Activated CD4-positive, alpha-beta T cell treated with anti-CD3 and anti-CD28 coated beads, Interleukin-2, Interleukin-4, amounts not matched to agents 100 ng/mL and 50 ng/mL, durations not matched to agents 16 hours and 8 hours (primary cell): ENCODE measurements around the gene LRRC7.

Source experiments
- DNase-seq: peaks from one replicate; pipeline ENCODE4 v3.0.0-alpha.2; 2020; ENCODE audit warnings: low spot score

The LRRC7 gene

GRCh38 chr1:69567652-69568420 is at the start of gene LRRC7:
LRRC7 (plus strand) TSS chr1:69567922; CDS start chr1:69568640, 718 bp downstream.
- DNase-seq, result no peak

GRCh38 chr1:69519006-69519405 is 48.7 kb upstream of the LRRC7 start:
- DNase-seq, result no peak

DNA sequence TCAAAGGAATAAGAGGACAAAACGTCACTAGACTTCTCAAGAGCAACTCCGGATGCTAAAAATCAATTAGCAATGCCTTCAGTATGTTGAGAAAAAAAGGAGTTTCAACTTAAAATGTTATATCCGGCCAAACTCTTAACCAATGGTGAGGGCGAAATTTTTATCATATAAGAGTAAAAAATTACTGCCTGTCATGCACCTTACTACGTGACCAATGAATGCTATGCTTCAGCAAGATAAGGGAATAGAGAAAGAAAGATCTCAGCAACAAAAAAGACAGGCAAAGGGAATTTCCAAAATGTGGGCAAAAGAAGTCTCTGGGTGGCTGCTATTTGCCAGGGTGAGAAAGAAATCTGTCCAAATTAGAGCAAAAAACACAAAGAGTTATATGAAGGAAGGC is 47.4 kb upstream of the LRRC7 start:
- DNase-seq, result no peak

GRCh38 chr1:69523032-69523431 is 44.7 kb upstream of the LRRC7 start:
- DNase-seq, result no peak

- no peak for DNase-seq
These were observed 44.3 kb upstream of the LRRC7 start for GRCh38 chr1:69523461-69523860.

GRCh38 chr1:69524015-69524414 is 43.7 kb upstream of the LRRC7 start:
- DNase-seq, result no peak

DNA sequence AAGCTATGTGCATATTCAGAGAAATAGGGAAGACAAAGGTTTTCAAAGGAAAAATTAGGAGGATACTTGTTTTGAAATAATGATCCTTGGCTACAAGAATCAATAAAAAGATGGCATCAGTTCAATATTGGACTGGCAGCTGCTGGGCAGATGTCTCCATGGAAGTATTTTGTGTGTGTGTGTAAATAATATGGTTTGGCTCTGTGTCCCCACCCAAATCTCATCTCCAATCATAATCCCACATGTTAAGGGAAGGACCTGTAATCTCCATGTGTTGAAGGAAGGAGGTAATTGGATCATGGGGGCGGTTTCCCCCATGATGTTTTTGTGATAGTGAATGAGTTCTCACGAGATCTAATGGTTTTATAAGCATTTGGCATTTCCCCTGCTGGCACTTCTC is 40.4 kb upstream of the LRRC7 start:
- DNase-seq, result no peak

- DNase-seq, result no peak
These were observed 39.3 kb upstream of the LRRC7 start for GRCh38 chr1:69528376-69528775.

GRCh38 chr1:69533343-69533742 is 34.4 kb upstream of the LRRC7 start:
- no peak for DNase-seq

GRCh38 chr1:69534829-69535228 is 32.9 kb upstream of the LRRC7 start:
- no peak for DNase-seq

GRCh38 chr1:69535490-69535889 is 32.2 kb upstream of the LRRC7 start:
- DNase-seq, result no peak

DNA sequence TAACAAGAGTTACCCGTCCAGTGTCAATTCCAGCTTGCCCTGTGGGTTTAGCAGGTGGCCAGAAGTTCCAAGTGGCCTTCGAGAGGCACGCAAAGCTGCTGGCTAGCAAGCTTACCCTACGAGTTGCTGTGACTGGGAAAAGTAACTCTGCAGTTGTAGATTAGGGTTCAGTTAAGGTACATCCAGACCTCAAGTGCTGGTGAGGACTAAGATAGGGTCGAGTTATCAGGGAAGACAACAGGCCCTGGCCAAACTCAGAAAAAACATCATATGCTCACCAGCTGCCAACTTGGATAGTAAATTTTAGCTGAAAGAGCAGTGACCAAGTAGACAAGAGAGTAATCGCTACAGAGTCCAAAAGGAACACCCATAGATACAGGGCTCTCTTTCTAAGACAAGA is 27.7 kb upstream of the LRRC7 start:
- DNase-seq, result no peak

- no peak for DNase-seq
These were observed 16.0 kb upstream of the LRRC7 start for GRCh38 chr1:69551476-69552324.

DNA sequence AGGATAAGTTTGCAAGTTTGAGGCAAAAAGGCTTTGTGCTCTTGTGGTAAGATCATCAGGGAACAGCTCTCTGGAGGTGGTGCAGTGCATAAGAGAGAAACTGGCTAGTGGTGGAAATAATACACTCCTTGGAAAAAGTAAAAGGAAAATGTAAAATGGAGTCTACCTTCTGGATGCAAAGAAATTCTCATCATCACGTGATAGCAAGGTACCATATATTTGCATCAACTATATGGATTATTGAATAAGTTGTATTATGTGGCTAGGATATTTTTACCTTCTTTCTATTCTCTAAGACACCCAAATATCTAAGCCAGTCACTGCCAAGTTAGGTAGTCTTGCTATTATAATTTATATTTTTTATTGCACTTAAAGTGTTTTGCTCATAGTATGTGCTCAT is 14.0 kb upstream of the LRRC7 start:
- DNase-seq, result no peak

GRCh38 chr1:69568421-69569174 is 876 bp downstream of the LRRC7 start:
- DNase-seq, result no peak

- DNase-seq, result no peak
These were observed 1.4 kb downstream of the LRRC7 start for GRCh38 chr1:69569175-69569541.

DNA sequence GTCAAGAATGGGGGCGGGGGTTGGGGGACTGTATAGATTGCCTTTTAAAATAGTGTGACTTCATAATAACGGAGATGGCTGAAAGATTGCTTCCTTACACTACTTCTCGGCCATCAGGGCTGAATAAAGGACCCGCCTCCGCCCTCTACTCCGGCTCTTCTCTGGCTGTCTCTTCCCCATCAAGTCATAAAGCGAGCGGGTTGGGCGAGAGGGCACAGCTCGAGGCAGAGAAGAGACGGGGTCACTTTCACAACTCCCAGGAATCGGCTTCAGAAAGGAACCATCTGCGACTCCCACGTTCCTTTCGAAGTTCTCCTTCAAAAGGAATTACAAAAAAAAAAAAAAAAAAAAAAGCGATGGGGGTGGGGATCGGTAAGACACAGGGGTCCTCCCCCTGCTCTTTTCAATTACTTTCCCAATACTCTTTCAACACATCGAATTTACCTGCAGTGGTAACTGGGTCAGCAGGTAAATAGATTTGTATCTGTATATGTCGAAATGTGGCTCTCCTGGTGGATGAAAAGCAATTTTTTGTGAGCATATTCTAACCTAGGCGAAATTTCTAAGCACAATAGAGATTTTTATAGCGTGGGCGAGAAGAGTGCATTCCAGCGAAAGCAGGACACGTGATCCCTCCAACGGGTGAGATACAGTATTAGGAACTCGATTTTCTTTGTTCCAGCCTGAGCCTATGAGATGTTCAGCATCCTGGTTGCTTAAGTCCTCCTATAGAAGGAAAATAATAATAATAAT is 2.0 kb downstream of the LRRC7 start:
- no peak for DNase-seq

- no peak for DNase-seq
These were observed 2.6 kb downstream of the LRRC7 start for GRCh38 chr1:69570356-69570755.

GRCh38 chr1:69572921-69573320 is 5.2 kb downstream of the LRRC7 start:
- no peak for DNase-seq

DNA sequence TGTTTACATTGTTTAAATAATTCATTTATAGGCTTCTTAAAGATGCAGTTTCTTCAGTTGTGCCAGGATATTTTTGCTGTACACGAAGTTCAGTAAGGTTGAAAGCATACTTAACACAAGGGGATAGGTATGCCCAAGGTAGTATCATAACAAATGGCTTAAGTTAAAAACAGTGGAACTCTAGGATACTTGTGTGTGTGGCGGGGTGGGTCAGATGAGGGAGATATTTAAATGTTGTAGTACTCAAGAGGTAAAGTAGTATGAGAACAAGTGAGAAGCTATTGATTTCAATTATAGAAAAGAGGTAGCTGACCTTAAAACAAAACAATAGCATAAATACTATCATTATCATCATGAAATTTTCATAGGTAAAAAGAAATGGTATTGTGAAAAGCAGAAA is 6.2 kb downstream of the LRRC7 start:
- DNase-seq, result no peak

DNA sequence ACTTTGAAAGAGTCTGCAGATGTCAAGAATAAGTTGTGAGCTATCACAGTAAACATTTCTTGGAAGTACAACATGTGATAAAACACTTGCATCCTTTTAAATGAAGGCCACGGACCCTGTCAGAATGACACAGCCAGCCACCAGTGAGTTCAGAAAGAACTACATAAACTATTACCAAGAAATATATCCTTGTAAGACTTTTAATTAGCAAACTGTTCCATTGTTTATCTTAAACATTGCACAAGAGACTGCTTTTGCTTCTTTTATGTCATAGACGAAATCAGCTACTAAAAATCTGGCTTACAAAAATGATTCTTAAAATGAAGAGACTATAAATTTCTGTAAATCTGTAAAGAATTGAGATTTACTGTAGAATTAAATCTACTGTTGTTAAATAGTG is 17.9 kb downstream of the LRRC7 start:
- DNase-seq, result no peak

DNA sequence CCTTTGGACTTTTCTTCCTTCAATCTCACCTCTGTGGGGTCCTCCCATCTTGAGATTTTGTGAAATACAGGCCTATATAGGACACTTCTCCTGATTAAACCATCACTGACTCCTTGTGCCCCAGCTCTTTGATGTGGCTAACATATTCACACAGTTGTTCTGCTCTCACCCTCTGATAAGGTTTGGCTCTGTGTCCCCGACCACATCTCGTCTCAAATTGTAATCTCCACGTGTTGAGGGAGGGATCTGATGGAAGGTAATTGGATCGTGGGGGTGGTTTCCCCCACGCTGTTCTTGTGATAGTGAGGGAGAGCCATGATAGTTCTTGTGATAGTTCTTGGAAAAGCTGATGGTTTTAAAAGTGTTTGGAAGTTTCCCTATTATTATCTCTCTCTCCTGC is 19.7 kb downstream of the LRRC7 start:
- no peak for DNase-seq
